GM23338 (cell line): ENCODE results near the gene DTWD1.

Source experiments
- CREB1 ChIP-seq: fragments of 250-450 bp; sonication (Bioruptor Pico); IDR thresholded peaks from 2 replicates; pipeline ENCODE4 v1.5.0; 2020; ENCODE audit warnings: low read depth, mild to moderate bottlenecking, moderate library complexity
- EZH2 ChIP-seq: fragments of 200-600 bp; sonication (generic); IDR thresholded peaks from one replicate; pipeline ENCODE4 v1.8.0; 2017; ENCODE audit warnings: antibody characterized with exemption, mild to moderate bottlenecking, low read depth; ENCODE audit not compliant: unreplicated experiment
- EZH2phosphoT487 ChIP-seq: fragments of 200-600 bp; sonication (generic); IDR thresholded peaks from one replicate; pipeline ENCODE4 v1.8.1; 2018; ENCODE audit warnings: antibody characterized with exemption; ENCODE audit not compliant: unreplicated experiment
- JUNB ChIP-seq: IDR thresholded peaks from one replicate; pipeline ENCODE4 v1.6.1; 2016; ENCODE audit warnings: antibody characterized with exemption; ENCODE audit not compliant: unreplicated experiment
- NANOG ChIP-seq: IDR thresholded peaks from 2 replicates; pipeline ENCODE4 v1.6.1; 2016; ENCODE audit warnings: antibody characterized with exemption, borderline replicate concordance
- POLR2AphosphoS5 ChIP-seq: IDR thresholded peaks from 2 replicates; pipeline ENCODE4 v1.6.1; 2016; ENCODE audit warnings: antibody characterized with exemption, low read depth
- STAT1 ChIP-seq: IDR thresholded peaks from one replicate; pipeline ENCODE4 v1.6.1; 2016; ENCODE audit warnings: antibody characterized with exemption; ENCODE audit not compliant: unreplicated experiment
- ZNF114 ChIP-seq: fragments of 250-450 bp; sonication (Bioruptor Pico); IDR thresholded peaks from 2 replicates; pipeline ENCODE4 v1.5.0; 2020; ENCODE audit warnings: mild to moderate bottlenecking, moderate library complexity
- ZNF331 ChIP-seq: fragments of 250-450 bp; sonication (Bioruptor Pico); IDR thresholded peaks from 2 replicates; pipeline ENCODE4 v1.5.0; 2020; ENCODE audit warnings: low read depth, mild to moderate bottlenecking, moderate library complexity
- TF ChIP-seq, protein P1 (sequence below), 2 experiments: fragments of 200-600 bp in 1 of 2; sonication (generic) in 1 of 2; conservative IDR thresholded peaks; 2 replicates each; pipeline versions ENCODE4 v1.5.1 to v1.6.1; 2016 to 2017; ENCODE audit warnings: antibody characterized with exemption in 2 of 2, low read depth in 2 of 2, mild to moderate bottlenecking in 2 of 2, moderate library complexity in 1 of 2
- TF ChIP-seq, protein P2 (sequence below): IDR thresholded peaks from one replicate; pipeline ENCODE4 v1.6.1; 2018; ENCODE audit warnings: antibody characterized with exemption; ENCODE audit not compliant: unreplicated experiment
- TF ChIP-seq, protein P3 (sequence below): IDR thresholded peaks from 2 replicates; pipeline ENCODE4 v1.6.1; 2016; ENCODE audit warnings: antibody characterized with exemption
- TF ChIP-seq, protein P4 (sequence below): fragments of 250-450 bp; sonication (Bioruptor Pico); IDR thresholded peaks from 2 replicates; pipeline ENCODE4 v1.5.0; 2020; ENCODE audit warnings: mild to moderate bottlenecking, moderate library complexity

DNA sequence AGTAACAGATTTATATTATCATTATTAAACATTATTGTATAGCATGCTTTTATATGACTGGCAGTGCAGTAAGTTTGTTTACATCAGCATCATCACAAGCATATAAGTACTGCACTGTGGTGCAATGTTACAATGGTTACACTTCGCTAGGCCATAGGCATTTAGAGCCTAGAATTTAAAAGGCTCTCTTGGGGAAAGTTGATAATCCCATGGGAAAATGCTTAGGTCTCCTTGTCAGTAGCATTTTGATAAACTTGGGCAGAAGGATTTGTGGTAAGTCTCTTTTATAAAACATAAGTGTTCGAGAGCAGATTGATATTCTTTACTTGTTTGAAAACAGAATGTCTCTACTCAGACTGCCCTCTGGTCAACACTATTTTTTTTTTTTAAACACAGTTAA is 7.5 kb downstream of the DTWD1 start:
- TF ChIP-seq, protein P1, sequence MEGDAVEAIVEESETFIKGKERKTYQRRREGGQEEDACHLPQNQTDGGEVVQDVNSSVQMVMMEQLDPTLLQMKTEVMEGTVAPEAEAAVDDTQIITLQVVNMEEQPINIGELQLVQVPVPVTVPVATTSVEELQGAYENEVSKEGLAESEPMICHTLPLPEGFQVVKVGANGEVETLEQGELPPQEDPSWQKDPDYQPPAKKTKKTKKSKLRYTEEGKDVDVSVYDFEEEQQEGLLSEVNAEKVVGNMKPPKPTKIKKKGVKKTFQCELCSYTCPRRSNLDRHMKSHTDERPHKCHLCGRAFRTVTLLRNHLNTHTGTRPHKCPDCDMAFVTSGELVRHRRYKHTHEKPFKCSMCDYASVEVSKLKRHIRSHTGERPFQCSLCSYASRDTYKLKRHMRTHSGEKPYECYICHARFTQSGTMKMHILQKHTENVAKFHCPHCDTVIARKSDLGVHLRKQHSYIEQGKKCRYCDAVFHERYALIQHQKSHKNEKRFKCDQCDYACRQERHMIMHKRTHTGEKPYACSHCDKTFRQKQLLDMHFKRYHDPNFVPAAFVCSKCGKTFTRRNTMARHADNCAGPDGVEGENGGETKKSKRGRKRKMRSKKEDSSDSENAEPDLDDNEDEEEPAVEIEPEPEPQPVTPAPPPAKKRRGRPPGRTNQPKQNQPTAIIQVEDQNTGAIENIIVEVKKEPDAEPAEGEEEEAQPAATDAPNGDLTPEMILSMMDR (conservative IDR thresholded peaks at IDR 0.05; ENCODE audit: low read depth in 2 of 2): no peak
- no peak for TF ChIP-seq EZH2
- TF ChIP-seq EZH2phosphoT487: no peak
- TF ChIP-seq, protein P2, sequence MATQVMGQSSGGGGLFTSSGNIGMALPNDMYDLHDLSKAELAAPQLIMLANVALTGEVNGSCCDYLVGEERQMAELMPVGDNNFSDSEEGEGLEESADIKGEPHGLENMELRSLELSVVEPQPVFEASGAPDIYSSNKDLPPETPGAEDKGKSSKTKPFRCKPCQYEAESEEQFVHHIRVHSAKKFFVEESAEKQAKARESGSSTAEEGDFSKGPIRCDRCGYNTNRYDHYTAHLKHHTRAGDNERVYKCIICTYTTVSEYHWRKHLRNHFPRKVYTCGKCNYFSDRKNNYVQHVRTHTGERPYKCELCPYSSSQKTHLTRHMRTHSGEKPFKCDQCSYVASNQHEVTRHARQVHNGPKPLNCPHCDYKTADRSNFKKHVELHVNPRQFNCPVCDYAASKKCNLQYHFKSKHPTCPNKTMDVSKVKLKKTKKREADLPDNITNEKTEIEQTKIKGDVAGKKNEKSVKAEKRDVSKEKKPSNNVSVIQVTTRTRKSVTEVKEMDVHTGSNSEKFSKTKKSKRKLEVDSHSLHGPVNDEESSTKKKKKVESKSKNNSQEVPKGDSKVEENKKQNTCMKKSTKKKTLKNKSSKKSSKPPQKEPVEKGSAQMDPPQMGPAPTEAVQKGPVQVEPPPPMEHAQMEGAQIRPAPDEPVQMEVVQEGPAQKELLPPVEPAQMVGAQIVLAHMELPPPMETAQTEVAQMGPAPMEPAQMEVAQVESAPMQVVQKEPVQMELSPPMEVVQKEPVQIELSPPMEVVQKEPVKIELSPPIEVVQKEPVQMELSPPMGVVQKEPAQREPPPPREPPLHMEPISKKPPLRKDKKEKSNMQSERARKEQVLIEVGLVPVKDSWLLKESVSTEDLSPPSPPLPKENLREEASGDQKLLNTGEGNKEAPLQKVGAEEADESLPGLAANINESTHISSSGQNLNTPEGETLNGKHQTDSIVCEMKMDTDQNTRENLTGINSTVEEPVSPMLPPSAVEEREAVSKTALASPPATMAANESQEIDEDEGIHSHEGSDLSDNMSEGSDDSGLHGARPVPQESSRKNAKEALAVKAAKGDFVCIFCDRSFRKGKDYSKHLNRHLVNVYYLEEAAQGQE: no peak
- TF ChIP-seq NANOG: no peak
- TF ChIP-seq ZNF331 (CRISPR knock-in tag): no peak
- TF ChIP-seq CREB1 (CRISPR knock-in tag): no peak
- TF ChIP-seq JUNB: no peak
- no peak for TF ChIP-seq POLR2AphosphoS5
- TF ChIP-seq, protein P3, sequence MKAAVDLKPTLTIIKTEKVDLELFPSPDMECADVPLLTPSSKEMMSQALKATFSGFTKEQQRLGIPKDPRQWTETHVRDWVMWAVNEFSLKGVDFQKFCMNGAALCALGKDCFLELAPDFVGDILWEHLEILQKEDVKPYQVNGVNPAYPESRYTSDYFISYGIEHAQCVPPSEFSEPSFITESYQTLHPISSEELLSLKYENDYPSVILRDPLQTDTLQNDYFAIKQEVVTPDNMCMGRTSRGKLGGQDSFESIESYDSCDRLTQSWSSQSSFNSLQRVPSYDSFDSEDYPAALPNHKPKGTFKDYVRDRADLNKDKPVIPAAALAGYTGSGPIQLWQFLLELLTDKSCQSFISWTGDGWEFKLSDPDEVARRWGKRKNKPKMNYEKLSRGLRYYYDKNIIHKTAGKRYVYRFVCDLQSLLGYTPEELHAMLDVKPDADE: no peak
- no peak for TF ChIP-seq STAT1
- no peak for TF ChIP-seq ZNF114 (CRISPR knock-in tag)
- TF ChIP-seq, protein P4, sequence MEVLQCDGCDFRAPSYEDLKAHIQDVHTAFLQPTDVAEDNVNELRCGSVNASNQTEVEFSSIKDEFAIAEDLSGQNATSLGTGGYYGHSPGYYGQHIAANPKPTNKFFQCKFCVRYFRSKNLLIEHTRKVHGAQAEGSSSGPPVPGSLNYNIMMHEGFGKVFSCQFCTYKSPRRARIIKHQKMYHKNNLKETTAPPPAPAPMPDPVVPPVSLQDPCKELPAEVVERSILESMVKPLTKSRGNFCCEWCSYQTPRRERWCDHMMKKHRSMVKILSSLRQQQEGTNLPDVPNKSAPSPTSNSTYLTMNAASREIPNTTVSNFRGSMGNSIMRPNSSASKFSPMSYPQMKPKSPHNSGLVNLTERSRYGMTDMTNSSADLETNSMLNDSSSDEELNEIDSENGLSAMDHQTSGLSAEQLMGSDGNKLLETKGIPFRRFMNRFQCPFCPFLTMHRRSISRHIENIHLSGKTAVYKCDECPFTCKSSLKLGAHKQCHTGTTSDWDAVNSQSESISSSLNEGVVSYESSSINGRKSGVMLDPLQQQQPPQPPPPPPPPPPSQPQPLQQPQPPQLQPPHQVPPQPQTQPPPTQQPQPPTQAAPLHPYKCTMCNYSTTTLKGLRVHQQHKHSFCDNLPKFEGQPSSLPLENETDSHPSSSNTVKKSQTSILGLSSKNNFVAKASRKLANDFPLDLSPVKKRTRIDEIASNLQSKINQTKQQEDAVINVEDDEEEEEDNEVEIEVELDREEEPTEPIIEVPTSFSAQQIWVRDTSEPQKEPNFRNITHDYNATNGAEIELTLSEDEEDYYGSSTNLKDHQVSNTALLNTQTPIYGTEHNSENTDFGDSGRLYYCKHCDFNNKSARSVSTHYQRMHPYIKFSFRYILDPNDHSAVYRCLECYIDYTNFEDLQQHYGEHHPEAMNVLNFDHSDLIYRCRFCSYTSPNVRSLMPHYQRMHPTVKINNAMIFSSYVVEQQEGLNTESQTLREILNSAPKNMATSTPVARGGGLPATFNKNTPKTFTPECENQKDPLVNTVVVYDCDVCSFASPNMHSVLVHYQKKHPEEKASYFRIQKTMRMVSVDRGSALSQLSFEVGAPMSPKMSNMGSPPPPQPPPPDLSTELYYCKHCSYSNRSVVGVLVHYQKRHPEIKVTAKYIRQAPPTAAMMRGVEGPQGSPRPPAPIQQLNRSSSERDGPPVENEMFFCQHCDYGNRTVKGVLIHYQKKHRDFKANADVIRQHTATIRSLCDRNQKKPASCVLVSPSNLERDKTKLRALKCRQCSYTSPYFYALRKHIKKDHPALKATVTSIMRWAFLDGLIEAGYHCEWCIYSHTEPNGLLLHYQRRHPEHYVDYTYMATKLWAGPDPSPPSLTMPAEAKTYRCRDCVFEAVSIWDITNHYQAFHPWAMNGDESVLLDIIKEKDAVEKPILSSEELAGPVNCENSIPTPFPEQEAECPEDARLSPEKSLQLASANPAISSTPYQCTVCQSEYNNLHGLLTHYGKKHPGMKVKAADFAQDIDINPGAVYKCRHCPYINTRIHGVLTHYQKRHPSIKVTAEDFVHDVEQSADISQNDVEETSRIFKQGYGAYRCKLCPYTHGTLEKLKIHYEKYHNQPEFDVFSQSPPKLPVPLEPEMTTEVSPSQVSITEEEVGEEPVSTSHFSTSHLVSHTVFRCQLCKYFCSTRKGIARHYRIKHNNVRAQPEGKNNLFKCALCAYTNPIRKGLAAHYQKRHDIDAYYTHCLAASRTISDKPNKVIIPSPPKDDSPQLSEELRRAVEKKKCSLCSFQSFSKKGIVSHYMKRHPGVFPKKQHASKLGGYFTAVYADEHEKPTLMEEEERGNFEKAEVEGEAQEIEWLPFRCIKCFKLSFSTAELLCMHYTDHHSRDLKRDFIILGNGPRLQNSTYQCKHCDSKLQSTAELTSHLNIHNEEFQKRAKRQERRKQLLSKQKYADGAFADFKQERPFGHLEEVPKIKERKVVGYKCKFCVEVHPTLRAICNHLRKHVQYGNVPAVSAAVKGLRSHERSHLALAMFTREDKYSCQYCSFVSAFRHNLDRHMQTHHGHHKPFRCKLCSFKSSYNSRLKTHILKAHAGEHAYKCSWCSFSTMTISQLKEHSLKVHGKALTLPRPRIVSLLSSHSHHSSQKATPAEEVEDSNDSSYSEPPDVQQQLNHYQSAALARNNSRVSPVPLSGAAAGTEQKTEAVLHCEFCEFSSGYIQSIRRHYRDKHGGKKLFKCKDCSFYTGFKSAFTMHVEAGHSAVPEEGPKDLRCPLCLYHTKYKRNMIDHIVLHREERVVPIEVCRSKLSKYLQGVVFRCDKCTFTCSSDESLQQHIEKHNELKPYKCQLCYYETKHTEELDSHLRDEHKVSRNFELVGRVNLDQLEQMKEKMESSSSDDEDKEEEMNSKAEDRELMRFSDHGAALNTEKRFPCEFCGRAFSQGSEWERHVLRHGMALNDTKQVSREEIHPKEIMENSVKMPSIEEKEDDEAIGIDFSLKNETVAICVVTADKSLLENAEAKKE (CRISPR knock-in tag): no peak
